Measurements from ENCODE around the gene COX4I2.

The COX4I2 gene

DNA sequence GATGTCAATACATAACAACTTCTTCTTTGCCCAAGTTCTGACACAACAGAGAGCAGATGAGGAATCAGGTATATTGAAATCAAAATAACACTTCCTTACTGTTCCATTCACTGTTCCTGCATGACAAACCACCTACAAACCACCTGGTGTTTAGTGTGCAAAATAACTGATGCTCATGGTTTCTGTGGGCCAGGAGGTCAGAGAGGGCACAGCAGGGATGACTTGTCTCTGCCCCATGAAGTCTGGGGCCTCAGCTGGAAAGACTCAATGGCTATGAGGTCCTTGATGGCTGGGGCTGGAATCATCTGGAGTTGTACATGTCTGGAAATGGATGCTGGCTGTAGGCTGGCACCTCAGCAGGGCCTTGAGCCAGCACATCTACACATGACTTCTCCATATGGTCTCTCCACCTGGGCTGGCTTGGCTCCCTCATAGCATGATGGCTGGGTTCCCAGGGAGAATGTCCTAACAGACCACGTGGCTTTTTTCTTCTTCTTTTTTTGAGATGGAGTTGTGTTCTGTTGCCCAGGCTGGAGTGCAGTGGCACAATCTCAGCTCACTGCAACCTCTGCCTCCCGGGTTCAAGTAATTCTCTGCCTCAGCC is 7.4 kb upstream of the COX4I2 start:
- in situ Hi-C loops (cut with MboI; ENCODE audit: low sequenced_read_pairs, unreplicated experiment): no loop called here
- no peak for DNase-seq (ENCODE audit: low spot score)
- TF ChIP-seq, protein P1, sequence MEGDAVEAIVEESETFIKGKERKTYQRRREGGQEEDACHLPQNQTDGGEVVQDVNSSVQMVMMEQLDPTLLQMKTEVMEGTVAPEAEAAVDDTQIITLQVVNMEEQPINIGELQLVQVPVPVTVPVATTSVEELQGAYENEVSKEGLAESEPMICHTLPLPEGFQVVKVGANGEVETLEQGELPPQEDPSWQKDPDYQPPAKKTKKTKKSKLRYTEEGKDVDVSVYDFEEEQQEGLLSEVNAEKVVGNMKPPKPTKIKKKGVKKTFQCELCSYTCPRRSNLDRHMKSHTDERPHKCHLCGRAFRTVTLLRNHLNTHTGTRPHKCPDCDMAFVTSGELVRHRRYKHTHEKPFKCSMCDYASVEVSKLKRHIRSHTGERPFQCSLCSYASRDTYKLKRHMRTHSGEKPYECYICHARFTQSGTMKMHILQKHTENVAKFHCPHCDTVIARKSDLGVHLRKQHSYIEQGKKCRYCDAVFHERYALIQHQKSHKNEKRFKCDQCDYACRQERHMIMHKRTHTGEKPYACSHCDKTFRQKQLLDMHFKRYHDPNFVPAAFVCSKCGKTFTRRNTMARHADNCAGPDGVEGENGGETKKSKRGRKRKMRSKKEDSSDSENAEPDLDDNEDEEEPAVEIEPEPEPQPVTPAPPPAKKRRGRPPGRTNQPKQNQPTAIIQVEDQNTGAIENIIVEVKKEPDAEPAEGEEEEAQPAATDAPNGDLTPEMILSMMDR (IDR thresholded peaks at IDR 0.05; ENCODE audit: borderline replicate concordance, control extremely low read depth, extremely low read depth, insufficient read depth, missing control alignments): no peak

DNA sequence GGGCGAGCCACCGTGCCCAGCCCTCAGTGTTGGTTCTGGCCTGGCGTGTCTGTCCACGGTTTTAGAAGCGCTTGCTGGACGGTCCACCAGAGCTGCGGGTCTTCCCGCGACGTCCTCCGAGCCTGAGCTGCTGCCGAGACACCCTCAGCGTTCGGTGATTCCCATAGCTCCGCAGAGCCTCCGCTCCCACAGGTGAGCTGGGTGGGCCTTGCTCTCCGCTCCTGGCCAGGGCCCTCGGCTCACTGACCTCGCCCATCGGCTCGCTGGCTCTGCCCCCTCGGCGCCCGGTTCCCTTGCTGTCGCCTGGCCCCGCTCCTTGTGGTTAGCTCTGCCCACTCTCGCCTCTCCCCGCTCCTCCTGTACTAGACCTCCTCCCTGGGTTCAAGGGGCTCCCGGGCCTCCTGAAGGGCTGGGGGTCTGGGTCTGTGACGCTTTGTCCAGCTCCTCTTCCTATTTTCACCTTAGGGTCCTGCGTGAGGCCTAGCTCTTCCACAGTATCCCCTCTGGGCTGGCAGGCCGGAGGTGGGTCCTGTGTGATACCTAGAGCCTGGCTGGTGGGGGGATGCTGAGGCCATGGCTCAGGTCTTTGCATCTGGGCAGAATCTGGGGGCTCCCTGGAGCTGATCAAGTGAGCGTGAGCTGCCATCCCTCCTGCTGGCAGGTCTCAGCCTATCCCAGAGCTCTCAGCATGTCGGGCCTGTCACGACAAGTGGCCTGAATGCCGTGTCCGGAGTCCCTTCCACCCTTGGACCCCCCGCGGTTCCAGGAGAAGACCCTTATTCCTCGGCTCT is 5.0 kb upstream of the COX4I2 start:
- in situ Hi-C loops (cut with MboI; ENCODE audit: low sequenced_read_pairs, unreplicated experiment): no loop called here
- TF ChIP-seq, protein P1 (IDR thresholded peaks at IDR 0.05; ENCODE audit: borderline replicate concordance, control extremely low read depth, extremely low read depth, insufficient read depth, missing control alignments): no peak
- no peak for DNase-seq (ENCODE audit: low spot score)

DNA sequence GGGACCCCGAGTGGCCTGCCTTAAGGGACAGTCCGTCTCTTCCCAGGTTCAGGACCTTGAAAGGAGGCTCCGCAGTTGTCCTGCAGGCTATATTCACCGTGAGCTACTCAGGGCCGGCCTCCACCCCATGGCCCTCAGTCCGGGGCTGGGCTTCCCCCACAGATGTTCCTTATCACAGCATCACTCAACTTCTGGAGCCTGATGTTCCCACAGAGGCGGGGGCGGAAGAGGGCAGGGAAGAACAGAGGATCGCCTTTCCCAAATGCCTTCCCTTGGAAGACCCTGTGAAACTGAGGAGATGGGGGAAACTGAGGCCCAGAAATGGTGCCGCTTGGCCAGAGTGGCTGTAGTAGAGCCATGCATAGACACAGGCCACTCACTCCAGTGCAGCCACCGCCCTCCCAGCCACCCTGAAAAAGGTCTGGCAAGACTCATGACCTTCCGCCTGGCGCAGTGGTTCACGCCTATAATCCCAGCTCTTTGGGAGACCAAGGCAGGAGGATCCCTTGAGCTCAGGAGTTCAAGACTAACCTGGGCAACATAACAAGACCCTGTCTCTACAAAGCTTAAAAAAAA is 4.3 kb upstream of the COX4I2 start:
- TF ChIP-seq, protein P1 (IDR thresholded peaks at IDR 0.05; ENCODE audit: borderline replicate concordance, control extremely low read depth, extremely low read depth, insufficient read depth, missing control alignments): no peak
- DNase-seq (ENCODE audit: low spot score): no peak

DNA sequence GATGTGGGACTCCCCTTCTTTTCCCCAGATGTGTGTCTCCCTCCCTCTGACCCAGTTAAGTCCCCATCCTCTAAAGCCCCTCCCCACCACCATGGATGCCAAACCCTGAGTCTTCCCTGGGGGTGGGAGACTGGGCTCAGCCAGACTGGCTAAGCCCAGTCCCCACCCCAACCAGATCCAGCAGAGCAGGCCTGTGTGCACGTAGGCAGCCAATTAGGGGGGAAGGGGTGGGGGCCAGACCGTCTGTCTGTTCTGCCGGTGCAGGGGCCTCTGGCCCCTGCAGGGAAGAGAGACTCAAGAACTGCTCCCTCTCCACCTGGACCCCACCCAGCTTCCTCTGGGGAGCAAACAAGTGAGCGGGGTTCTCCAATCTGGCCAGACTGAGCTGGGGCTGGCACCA is 605 bp downstream of the COX4I2 start:
- in situ Hi-C loops (cut with MboI; ENCODE audit: low sequenced_read_pairs, unreplicated experiment): no loop called here
- DNase-seq (ENCODE audit: low spot score): no peak
- TF ChIP-seq, protein P1 (IDR thresholded peaks at IDR 0.05; ENCODE audit: borderline replicate concordance, control extremely low read depth, extremely low read depth, insufficient read depth, missing control alignments): no peak

More for the DNA sequence above, 4.3 kb upstream of the COX4I2 start:
- in situ Hi-C loops (cut with MboI; ENCODE audit: low sequenced_read_pairs, unreplicated experiment): no loop called here

DNA sequence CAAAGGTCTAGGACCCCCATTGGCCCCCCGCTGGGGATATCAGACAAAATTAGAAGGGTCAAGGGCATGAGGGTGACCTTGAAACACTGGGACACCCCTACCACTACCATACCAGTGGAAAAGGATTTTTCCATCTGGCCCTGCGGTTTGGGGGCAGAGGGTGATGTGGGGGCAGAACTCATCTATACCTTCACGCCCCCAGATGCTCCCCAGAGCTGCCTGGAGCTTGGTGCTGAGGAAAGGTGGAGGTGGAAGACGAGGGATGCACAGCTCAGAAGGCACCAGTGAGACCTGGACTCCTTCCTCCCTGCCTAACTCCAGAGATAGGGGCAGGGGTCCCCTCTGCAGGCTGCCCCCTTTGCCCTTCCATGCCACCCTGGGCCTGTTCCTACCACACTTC is 1.1 kb downstream of the COX4I2 start:
- in situ Hi-C loops (cut with MboI; ENCODE audit: low sequenced_read_pairs, unreplicated experiment): no loop called here
- TF ChIP-seq, protein P1 (IDR thresholded peaks at IDR 0.05; ENCODE audit: borderline replicate concordance, control extremely low read depth, extremely low read depth, insufficient read depth, missing control alignments): no peak
- no peak for DNase-seq (ENCODE audit: low spot score)

DNA sequence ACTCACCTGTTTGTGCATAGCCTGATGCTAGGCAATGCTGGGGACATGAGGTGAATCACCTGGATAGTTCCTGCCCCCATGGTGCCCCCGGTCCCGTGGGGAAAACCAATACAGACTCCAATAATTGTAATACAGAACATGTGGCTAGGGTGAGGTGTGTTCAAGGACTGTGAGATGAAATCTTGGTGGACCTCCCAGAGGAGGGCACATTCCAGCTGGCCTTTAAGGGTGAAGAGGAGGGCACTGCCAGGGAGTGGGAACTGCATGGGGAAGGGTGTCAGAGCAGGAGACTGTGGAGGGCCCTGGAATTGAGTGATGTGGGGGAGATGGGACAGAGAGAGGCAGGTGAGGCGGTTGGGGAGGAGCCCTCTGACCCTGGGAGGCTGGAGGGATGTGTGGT is 2.5 kb downstream of the COX4I2 start:
- in situ Hi-C loops (cut with MboI; ENCODE audit: low sequenced_read_pairs, unreplicated experiment): no loop called here
- no peak for DNase-seq (ENCODE audit: low spot score)
- TF ChIP-seq, protein P1 (IDR thresholded peaks at IDR 0.05; ENCODE audit: borderline replicate concordance, control extremely low read depth, extremely low read depth, insufficient read depth, missing control alignments): no peak
